GM15510 (cell line): Measurements from ENCODE around the gene MAPK8.

Experiments used
- POLR2A ChIP-seq: IDR thresholded peaks from 3 replicates; pipeline ENCODE4 v1.6.1; 2011; ENCODE audit warnings: borderline replicate concordance; ENCODE audit not compliant: insufficient read length; ENCODE audit errors: extremely low read depth

Gene MAPK8

DNA sequence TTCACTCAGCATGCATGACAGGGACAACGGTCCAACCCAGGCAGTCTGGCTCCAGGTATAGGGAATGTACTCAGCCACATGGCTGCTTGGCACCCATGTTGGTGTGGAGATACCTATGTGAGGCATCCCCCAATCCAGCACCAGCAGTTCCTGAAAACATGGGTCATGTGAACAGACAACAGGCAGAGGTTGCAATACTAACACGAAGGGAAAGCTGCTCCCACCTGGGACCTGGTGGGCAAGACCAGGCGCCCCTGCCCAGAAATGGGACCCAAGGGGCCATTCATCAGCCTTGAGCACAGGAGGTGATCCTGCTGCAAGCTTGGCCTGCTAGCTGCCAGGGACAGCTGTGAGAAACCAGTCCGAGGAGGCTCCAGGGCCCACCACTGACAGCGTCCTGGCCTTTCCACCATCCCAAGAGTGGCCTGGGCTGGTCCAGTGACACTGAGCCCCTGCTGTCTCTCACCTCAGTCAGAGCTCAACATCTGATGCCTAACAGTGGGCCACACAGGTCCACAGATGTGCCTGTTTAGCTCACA lies 156.1 kb downstream of the MAPK8 start:
- TF ChIP-seq POLR2A = no peak

DNA sequence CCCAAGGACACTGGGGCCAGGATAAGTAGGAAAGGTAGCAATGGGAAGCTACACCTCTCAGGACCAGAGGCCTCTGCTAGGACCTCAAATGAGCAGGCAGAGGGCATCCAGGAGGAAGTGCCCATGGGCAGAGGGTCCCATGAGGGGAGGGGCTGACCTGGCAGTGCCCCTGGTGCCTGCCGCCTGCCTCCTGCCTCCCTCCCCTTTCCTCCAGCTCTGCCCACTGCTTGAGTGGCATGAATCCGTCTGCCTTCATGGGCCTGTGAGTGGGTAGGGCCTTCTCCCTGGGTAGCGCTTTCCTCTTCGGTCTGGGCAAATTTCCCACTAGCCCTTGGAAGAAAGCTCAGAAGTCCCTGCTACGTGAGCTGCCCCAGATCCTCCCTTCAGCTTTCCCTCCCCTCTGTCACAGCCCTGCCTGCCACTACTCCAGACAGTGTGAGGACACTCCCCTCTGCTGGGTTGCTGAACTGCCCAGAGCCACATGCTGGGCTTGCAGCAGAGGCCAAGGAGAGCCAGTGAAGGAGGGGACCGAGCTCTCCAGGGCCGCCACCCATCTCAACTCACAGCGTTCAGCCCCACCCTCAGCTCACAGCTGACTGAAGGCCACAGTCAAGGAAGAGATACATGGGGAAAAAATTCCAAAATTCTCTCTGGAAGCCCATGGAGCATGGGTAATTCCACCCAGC lies 157.0 kb downstream of the MAPK8 start:
- no peak for TF ChIP-seq POLR2A

DNA sequence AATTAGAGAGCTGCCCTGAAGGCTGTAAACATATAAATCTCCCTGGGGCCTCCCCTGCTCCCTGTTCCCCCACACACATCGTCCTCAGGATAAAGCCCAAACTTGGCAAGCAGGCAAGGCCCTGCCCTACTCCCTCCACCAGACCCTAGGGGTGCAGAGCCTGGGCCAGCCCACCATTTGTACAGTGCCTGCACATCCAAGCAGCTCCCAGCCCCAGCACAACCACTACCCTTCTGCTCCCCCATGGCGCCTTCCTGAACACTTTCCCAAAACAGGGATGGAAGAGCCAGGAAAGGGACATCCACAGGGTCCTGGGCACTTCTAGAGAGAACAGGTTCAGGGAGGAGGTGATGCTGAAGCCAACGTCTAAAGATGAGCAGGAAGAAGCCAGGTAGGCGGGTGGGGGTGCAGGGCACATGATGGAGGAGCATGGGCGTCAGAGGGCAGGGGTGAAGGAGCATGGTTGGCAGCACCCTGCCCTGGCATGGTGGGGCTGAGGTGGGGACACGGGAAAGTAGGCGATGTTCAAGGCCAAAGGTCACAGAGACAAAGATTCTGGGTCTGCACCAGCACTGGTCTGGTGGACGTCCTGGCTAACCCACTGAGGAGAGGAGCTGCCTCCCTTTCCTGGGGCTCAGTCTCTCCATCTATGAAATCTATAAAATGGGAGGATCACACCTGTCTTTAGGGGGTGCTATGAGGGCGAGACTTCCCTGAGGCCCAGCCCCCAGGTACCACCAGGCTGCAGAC lies 157.8 kb downstream of the MAPK8 start:
- TF ChIP-seq POLR2A = no peak

DNA sequence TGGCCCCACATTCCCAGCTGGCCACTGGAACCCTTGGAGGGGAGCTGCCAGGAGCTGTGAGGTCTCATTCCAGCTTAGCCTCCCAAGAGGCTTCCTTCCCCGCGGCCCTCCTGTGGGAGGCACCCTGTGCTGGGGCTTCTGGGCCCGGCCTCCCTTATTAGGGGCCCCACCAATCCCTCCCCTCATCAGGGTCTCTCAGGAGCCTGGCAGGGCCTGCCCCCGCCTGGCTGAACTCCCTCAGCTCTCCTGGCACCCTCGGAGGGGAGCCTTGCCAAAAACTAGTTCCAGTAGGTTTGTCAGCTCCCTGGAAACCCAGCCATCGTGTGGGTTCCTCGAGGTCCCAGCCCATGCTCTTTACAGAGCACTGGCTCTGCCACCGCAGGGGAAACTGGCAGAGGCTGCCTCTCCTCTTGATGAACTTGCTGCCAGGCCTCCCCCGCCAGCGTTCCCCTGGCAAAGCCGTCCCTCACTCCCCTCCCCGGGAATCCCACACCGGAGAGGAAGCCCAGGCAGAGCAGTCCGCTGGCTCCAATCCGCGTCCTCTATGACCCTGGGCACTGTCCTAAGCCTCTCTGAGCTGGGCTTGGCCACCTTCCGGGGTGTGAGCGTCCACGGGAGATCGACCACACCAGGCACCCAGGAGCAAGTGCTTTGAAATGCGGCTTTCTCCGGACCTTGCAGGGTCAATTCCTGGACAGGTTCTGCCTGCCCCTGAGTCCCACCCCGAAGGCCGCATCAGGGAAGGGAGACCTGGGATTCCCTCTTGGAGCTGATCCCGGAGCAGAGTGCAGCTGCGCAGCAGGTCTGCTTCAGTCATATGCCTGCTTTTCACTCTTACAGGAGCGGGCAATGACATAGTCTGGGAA lies 158.6 kb downstream of the MAPK8 start:
- no peak for TF ChIP-seq POLR2A

GRCh38 chr10:48465860-48466521 lies 159.5 kb downstream of the MAPK8 start:
- no peak for TF ChIP-seq POLR2A

GRCh38 chr10:48466611-48467240 lies 160.2 kb downstream of the MAPK8 start:
- no peak for TF ChIP-seq POLR2A

DNA sequence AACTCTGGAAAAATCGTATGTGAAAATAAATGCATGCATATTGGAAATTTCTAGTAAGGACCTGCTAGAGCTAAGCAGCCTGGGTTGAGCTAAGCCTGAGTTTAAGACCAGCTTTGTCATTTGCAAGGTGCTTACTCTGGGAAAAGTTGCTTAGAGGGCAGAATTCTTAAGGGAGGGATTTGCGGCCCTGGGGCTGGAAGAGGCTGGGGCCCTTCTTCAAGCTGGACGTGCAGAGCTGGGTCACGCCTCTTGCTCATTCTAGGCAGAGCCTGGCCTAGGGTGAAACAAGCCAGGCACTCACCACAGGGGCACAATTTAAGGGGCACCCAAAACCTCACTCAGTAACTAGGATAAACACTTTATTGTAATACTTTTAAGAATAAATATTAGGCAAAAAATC lies 161.2 kb downstream of the MAPK8 start:
- TF ChIP-seq POLR2A = no peak

DNA sequence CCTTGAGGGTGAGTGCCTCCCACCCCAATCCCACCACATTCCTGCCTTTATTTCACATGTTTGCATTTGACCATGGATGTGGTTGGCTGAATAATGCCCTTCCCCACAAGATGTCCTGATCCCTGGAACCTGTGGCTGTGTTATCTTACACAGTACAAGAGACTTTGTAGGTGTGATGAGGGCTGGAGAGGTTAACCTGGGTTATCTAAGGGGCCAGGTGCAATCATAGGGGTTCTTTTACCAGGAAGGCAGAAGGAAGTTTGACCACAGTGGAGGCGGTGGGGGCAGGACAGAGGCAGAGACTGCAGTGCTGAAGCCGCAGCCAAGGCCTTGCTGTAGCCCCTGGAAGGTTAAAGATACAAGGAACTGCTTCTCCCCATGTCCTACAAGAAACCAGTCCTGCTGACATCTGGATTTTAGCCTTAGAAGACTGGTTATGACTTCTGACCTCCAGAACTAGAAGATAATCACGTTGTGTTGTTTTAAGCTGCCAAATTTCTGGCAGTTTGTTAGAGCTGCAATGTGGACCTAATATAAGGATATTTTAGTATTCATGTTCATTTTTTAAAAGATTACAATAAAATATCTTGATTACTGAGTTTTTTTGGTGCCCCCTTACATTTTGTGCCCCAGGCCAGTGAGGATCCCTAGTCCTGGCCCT lies 161.8 kb downstream of the MAPK8 start:
- no peak for TF ChIP-seq POLR2A

DNA sequence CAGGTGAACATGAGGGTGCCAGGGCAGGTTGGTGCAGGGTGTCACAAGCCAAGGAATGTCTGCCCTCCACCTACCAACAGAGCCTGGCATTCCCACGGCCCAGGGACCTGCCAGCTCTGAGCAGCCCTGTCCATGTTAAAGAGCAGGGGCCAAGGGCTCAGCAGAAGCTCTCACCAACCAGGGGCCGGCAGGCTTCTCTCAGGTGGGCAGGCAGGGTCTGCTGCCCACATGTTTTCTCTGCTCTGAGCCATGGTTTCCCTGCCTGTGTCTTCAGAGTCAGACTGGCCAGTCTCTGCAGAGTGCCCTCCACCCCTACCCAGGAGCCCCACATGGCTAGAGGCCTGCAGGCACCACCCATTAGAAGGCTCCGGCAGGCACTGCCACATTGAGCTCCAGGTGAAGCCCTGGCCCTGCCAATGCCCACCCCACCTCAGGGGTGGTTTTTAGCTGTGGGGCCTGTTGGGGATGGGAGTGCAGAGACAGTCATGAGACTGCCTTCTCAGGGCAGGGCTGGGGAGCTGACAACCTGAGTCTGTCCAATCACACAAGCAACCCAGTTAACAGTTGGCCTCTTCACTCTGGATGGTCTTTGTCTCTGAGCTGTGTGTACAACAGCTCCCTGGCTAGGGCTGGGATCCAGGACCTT lies 162.5 kb downstream of the MAPK8 start:
- TF ChIP-seq POLR2A = no peak

GRCh38 chr10:48469516-48470020 lies 163.1 kb downstream of the MAPK8 start:
- no peak for TF ChIP-seq POLR2A

GRCh38 chr10:48470115-48470892 lies 163.8 kb downstream of the MAPK8 start:
- TF ChIP-seq POLR2A = no peak
